HG02884 (cell line): Measurements from ENCODE around the gene GDF2.

ENCODE experiments used
- ATAC-seq: cut with Tn5 transposase; IDR thresholded peaks from one replicate; pipeline ENCODE4 v1.9.1; 2021; ENCODE audit warnings: mild to moderate bottlenecking, moderate library complexity; ENCODE audit not compliant: unreplicated experiment

GDF2 gene

GRCh38 chr10:47366731-47367460 is 44.6 kb downstream of the GDF2 start:
- ATAC-seq: no peak

GRCh38 chr10:47367646-47368045 is 45.4 kb downstream of the GDF2 start:
- ATAC-seq: no peak

DNA sequence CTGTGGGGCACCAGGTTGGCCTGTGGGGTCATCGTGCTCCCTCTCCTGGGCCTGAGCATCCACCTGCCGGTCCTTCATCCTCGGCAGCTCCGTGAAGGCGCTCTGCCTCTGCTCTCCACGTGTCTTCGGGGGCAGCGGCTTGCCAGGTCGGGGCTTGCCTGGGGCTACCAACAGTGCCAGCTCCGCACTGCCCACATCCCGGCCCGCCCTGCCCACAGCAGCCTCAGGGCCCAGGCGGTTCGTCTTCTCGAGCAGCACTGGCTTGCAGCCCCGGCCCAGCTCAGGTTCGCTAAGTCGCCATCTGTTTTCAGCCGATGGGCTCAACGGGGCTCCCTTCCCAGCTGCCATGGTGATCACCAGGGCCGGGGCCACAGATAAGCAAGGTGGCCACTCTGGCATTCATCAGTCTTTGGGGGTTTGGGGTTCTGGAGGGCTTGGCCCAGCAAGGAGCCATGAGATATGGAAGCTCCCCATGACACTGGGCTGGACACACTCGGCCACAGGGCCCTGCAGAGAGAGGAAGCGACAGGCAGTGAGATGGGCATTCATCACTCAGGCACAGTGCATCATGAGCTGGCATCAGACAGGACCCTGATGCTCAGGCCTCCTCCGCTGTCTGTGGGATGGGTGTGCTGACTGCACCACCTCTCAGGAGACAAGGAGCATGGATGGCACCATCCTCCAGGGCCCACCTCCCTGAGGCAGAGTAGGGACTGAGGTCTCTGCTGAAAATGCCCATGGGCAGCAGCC is 46.4 kb downstream of the GDF2 start:
- ATAC-seq: no peak

GRCh38 chr10:47369251-47369894 is 47.1 kb downstream of the GDF2 start:
- ATAC-seq: no peak

DNA sequence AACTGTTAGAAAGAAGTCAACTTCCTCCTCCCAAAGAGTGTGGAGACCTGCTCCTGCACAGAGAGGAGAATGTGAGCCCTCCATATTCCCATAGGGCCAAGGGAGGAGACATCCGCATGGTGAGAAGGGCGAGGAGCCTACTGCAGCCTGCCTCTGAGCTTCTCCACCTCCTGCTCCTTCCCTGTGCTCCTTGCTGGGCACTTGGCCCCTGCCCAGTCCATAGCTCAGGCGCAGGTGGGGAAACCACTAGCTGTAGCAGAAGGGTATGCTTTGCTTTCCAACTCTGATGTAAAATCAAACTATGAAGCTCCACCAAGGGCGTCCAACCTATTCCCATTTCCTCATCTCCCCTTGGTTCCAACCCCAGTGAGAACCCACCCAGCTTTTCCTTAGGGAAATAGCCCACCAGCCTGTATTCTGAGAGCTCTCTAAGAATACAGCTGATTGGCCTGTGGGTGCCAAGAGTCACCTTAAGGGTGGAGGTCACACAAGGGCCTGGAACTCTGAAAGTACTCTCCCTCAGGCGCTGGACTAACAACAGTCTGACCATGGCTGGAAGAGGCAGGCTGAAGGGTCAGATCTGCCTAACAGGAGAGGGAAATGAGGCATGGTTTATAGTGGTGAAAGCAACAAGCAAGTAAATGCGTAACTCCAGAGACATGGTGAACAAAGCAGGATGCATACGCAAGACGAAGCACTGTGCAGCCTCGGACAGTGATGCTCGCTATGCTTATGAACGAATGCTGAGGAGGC is 47.9 kb downstream of the GDF2 start:
- no peak for ATAC-seq

- ATAC-seq: no peak
These were observed 48.6 kb downstream of the GDF2 start for GRCh38 chr10:47370878-47371277.

GRCh38 chr10:47371629-47372485 is 49.6 kb downstream of the GDF2 start:
- no peak for ATAC-seq

GRCh38 chr10:47372726-47373125 is 50.5 kb downstream of the GDF2 start:
- ATAC-seq: no peak

GRCh38 chr10:47374611-47375536 is 52.6 kb downstream of the GDF2 start:
- no peak for ATAC-seq

DNA sequence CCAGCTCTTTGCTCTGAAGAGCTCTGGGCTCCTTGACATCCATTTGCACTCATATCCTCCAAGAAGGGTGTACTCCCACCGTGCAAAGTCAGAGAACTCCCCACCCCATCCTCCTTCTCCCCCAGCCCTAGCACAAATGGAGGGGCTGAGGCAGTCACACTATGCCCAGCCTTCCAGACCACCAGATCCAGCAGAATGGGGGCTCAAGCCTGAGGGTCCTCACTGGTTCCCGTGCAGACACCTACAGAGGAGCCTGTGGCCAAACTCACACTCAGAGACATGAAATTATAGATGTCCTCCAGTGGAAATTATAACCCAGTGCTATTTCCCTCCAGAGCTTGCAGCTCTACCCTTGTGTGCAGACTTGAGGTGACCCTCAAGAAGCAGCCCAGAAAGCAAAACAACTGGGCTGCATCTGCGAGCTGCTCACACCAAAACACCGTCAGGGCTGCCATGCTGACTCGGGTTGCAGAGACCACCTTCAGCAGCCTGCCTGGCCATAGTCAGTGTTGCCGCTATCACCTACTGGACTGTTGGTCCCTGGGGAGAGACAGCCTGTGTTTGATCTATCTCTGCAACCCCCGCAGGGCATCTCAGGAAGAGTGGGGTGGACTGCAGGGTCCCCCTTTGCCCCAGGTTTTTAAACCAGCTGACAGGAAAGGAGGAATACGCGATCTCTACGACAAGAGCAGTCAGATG is 54.4 kb downstream of the GDF2 start:
- ATAC-seq: no peak
